ENCODE data around the gene RIOK2.

Gene RIOK2

DNA sequence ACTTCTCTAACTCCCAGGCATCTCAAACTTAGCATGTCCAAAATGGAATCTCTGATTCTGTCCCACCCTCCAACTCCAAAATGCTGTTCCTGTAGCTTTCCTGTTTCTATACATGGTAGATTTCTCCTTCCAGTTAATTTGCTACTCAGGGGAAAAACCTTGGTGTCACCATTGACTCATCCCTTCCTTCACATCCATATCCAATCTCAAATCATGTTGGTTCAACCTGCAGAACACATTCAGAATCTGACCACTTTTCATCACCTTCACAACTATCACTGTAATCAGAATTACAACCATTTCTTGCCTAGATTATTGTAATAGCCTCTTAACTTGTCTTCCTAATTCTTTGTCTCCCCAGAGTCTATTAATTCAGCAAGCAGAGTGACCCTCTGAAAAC is 10.8 kb downstream of the RIOK2 start:
- H3K27me3 ChIP-seq (ENCODE audit: control insufficient read depth, low read length) = no peaks in the 10 kb centered on the region
- H3K4me1 ChIP-seq (ENCODE audit: control insufficient read depth, low read length) = peaks cover 5% of the 10 kb centered on the region
- H3K9me2 ChIP-seq (replicated peaks; ENCODE audit: control insufficient read depth, low read length) = no peaks in the 10 kb centered on the region
- H3K9me3 ChIP-seq (ENCODE audit: control insufficient read depth, insufficient read depth, low read length) = no peaks in the 10 kb centered on the region
- H3F3A ChIP-seq (ENCODE audit: control insufficient read depth, insufficient read depth) = no peaks in the 10 kb centered on the region
- H3K27ac ChIP-seq (ENCODE audit: low read depth, low read length) = no peak overlapping the region
- peaks cover 88% of the 10 kb centered on the region for H3K36me3 ChIP-seq (ENCODE audit: control insufficient read depth, low read length)
- TF ChIP-seq, protein P1, sequence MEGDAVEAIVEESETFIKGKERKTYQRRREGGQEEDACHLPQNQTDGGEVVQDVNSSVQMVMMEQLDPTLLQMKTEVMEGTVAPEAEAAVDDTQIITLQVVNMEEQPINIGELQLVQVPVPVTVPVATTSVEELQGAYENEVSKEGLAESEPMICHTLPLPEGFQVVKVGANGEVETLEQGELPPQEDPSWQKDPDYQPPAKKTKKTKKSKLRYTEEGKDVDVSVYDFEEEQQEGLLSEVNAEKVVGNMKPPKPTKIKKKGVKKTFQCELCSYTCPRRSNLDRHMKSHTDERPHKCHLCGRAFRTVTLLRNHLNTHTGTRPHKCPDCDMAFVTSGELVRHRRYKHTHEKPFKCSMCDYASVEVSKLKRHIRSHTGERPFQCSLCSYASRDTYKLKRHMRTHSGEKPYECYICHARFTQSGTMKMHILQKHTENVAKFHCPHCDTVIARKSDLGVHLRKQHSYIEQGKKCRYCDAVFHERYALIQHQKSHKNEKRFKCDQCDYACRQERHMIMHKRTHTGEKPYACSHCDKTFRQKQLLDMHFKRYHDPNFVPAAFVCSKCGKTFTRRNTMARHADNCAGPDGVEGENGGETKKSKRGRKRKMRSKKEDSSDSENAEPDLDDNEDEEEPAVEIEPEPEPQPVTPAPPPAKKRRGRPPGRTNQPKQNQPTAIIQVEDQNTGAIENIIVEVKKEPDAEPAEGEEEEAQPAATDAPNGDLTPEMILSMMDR (IDR thresholded peaks at IDR 0.05; ENCODE audit: low read depth, low read length, poor library complexity, severe bottlenecking) = no peak
- no peak for TF ChIP-seq EZH2phosphoT487 (IDR thresholded peaks at IDR 0.05; ENCODE audit: borderline replicate concordance, low read length)
- H3K4me3 ChIP-seq (ENCODE audit: low read length) = no peak overlapping the region
- H3K79me2 ChIP-seq (ENCODE audit: control insufficient read depth, low read length) = no peaks in the 10 kb centered on the region
- H3K4me2 ChIP-seq (ENCODE audit: low read length) = no peak overlapping the region
- H4K20me1 ChIP-seq (ENCODE audit: control insufficient read depth, insufficient read depth, low read depth, low read length) = no peaks in the 10 kb centered on the region

DNA sequence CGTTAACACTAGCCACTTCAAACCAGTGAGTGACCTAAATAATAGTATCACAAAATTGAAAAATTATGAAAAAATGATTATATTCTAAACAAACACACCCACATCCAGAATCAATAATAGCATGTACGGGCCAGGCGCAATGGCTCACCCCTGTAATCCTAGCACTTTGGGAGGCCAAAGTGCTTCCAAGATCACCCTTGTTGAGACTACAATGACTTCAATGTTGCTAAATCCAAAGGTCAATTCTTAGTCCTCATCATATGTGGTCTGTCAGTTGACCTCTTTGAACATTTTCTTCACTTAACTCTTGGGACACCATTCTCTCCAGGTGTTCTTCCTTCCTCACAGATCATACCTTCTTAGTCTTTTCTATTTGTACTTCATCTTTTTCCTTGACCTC is 11.3 kb downstream of the RIOK2 start:
- H3K27ac ChIP-seq (ENCODE audit: low read depth, low read length) = no peak overlapping the region
- H3K27me3 ChIP-seq (ENCODE audit: control insufficient read depth, low read length) = no peaks in the 10 kb centered on the region
- H3K4me2 ChIP-seq (ENCODE audit: low read length) = no peak overlapping the region
- no peaks in the 10 kb centered on the region for H3F3A ChIP-seq (ENCODE audit: control insufficient read depth, insufficient read depth)
- peaks cover 5% of the 10 kb centered on the region for H3K4me1 ChIP-seq (ENCODE audit: control insufficient read depth, low read length)
- H3K4me3 ChIP-seq (ENCODE audit: low read length) = no peak overlapping the region
- no peaks in the 10 kb centered on the region for H3K79me2 ChIP-seq (ENCODE audit: control insufficient read depth, low read length)
- TF ChIP-seq EZH2phosphoT487 (IDR thresholded peaks at IDR 0.05; ENCODE audit: borderline replicate concordance, low read length) = no peak
- TF ChIP-seq, protein P1 (IDR thresholded peaks at IDR 0.05; ENCODE audit: low read depth, low read length, poor library complexity, severe bottlenecking) = no peak
- H3K9me2 ChIP-seq (replicated peaks; ENCODE audit: control insufficient read depth, low read length) = no peaks in the 10 kb centered on the region
- H4K20me1 ChIP-seq (ENCODE audit: control insufficient read depth, insufficient read depth, low read depth, low read length) = no peaks in the 10 kb centered on the region
- H3K36me3 ChIP-seq (ENCODE audit: control insufficient read depth, low read length) = peaks cover 87% of the 10 kb centered on the region
- H3K9me3 ChIP-seq (ENCODE audit: control insufficient read depth, insufficient read depth, low read length) = no peaks in the 10 kb centered on the region

DNA sequence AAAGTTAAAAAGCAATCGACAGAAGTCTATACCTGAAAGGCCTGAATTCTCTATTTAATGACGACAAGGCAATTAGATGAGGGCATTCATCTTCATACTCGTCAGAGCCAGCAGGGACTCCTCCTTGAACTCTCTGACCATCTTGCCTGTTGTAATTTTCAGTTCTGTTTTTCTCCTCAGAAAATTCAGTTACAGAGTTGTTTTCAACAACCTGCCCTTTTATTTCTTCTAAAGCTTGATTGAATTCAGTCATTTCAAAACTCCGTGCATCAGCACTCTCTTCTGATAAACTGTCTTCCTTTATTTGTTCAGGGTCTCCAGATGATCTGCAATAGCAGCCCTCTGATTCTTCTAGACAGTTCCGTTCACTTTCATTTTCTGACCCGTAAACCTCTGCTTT is 15.6 kb downstream of the RIOK2 start:
- H3K9me2 ChIP-seq (replicated peaks; ENCODE audit: control insufficient read depth, low read length) = no peaks in the 10 kb centered on the region
- peaks cover 5% of the 10 kb centered on the region for H3K4me1 ChIP-seq (ENCODE audit: control insufficient read depth, low read length)
- H3K79me2 ChIP-seq (ENCODE audit: control insufficient read depth, low read length) = no peaks in the 10 kb centered on the region
- peaks cover 85% of the 10 kb centered on the region for H3K36me3 ChIP-seq (ENCODE audit: control insufficient read depth, low read length)
- H3K4me2 ChIP-seq (ENCODE audit: low read length) = peak overlapping the region; percentile 26
- no peak for TF ChIP-seq EZH2phosphoT487 (IDR thresholded peaks at IDR 0.05; ENCODE audit: borderline replicate concordance, low read length)
- TF ChIP-seq, protein P1 (IDR thresholded peaks at IDR 0.05; ENCODE audit: low read depth, low read length, poor library complexity, severe bottlenecking) = no peak
- H3K27ac ChIP-seq (ENCODE audit: low read depth, low read length) = no peak overlapping the region
- no peaks in the 10 kb centered on the region for H3K27me3 ChIP-seq (ENCODE audit: control insufficient read depth, low read length)
- H3F3A ChIP-seq (ENCODE audit: control insufficient read depth, insufficient read depth) = peaks cover 18% of the 10 kb centered on the region
- no peaks in the 10 kb centered on the region for H4K20me1 ChIP-seq (ENCODE audit: control insufficient read depth, insufficient read depth, low read depth, low read length)
- no peak overlapping the region for H3K4me3 ChIP-seq (ENCODE audit: low read length)
- no peaks in the 10 kb centered on the region for H3K9me3 ChIP-seq (ENCODE audit: control insufficient read depth, insufficient read depth, low read length)

DNA sequence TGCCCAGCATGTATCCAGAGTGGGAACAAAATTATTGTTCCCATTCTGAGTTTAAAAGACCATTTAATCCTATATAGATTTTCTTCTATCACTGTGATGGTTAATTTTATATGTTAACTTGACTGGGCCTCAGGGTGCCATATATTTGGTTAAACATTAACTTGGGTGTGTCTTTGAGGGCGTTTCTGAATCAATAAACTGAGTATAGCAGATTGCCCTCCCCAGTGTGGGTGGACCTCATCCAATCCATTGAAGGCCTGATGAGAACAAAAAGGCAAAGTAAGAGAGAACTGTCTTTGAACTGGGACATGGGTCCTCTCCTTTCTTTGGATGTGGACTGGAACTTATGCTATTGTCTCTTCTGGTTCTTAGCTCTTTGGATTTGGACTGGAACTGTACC is 17.3 kb downstream of the RIOK2 start:
- Histone ChIP-seq H3K4me3 (ENCODE audit: low read length) (no peak overlapping the region), H3K4me1 (ENCODE audit: control insufficient read depth, low read length) (peaks cover 5% of the 10 kb centered on the region)

More for the DNA sequence above, 17.3 kb downstream of the RIOK2 start:
- Histone ChIP-seq H3K4me2 (ENCODE audit: low read length) (no peak overlapping the region), H3K9me3 (ENCODE audit: control insufficient read depth, insufficient read depth, low read length) (no peaks in the 10 kb centered on the region), H4K20me1 (ENCODE audit: control insufficient read depth, insufficient read depth, low read depth, low read length) (no peaks in the 10 kb centered on the region), H3F3A (ENCODE audit: control insufficient read depth, insufficient read depth) (peaks cover 19% of the 10 kb centered on the region), H3K79me2 (ENCODE audit: control insufficient read depth, low read length) (no peaks in the 10 kb centered on the region), H3K27me3 (ENCODE audit: control insufficient read depth, low read length) (no peaks in the 10 kb centered on the region), H3K27ac (ENCODE audit: low read depth, low read length) (no peak overlapping the region), H3K9me2 (replicated peaks; ENCODE audit: control insufficient read depth, low read length) (no peaks in the 10 kb centered on the region), H3K36me3 (ENCODE audit: control insufficient read depth, low read length) (peaks cover 88% of the 10 kb centered on the region)
- TF ChIP-seq EZH2phosphoT487 (IDR thresholded peaks at IDR 0.05; ENCODE audit: borderline replicate concordance, low read length) = no peak
- TF ChIP-seq, protein P1 (IDR thresholded peaks at IDR 0.05; ENCODE audit: low read depth, low read length, poor library complexity, severe bottlenecking) = no peak
